SHP77 (cell line): Measurements from ENCODE around the gene NT5C3A.
"Not testable (repeated sequence)": the region's sequence is repeated elsewhere in the genome, so short reads cannot be mapped to it uniquely, and the experiment has no call there.

Experiments
- DNase-seq, 2 experiments: peaks; one replicate each; lab custom pipeline; 2025; lab: John Stamatoyannopoulos, UW

The NT5C3A gene

DNA sequence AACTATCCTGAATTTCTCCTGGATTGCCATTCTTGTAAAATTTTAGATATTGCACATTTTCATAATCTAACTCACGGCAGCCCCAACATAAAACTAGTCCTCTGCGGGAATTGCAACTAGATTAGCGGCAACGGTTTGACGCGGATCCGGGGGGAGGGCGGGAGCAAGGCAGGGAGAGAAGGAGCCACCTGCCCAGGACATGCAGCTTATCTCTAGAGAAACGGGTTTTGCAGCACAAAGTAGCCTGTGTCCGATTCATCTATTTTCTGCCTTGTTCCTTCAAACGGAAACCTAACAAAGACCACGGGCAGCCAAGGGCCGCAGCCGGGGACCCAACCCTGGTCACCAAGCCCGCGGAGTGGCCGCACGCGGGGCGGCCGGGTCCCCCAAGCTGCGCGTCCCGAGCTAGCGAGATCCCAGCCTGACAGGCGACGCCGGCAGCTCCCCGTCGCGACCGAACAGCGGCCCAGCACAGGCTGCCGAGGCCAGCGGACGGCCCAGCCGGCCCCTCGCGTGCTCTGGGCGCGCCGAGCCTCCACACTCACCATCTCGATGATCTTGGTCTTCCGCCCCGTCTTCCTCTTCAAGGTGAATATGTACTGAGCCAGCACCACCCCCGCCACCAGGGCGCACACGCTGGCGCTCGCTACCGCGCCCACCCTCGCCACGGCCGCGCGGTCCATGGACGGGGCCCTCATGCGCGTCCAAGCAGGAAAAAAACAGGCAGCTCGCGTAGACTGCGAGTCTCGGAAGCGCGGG is at the start of gene NT5C3A:
Gene NT5C3A, minus strand, starts transcription at position 754 of the 759 bp plus-strand sequence. Its CDS starts 71 bp downstream, at position 683.
- peak; percentile 12 to 57 for DNase-seq

DNA sequence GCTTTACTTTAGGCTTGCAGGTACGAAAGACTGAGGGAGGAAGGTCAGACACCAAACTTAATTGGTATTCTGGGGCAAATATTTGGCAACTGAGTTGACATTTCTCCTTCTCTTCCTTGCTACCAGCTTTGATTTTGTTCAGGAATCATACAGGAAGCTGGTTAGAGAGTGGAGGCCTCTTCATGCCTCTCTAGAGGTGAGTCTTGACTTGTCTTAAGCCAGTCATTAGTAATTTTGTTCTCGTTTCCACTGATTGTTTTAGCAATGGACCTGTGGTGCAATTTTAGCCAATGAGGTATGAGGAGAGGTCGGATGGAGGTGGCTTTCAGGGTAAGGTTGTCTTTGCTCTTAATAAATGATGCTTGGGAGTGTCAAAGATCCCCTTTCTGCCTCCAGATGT is 49.0 kb upstream of the NT5C3A start:
- DNase-seq = no peak

GRCh38 chr7:33109758-33110238 is 47.2 kb upstream of the NT5C3A start:
- peak; percentile 31 to 34 for DNase-seq

GRCh38 chr7:33109005-33109757 is 46.6 kb upstream of the NT5C3A start, which contains the start of gene RP9:
Gene RP9 (minus strand): TSS chr7:33109404. CDS start chr7:33109372, 32 bp downstream.
- peak; percentile 90 to 92 for DNase-seq

GRCh38 chr7:33108554-33109004 is 46.0 kb upstream of the NT5C3A start:
- no peak for DNase-seq

GRCh38 chr7:33107136-33108066 is 44.8 kb upstream of the NT5C3A start:
- peak; percentile 39 to 73 for DNase-seq

DNA sequence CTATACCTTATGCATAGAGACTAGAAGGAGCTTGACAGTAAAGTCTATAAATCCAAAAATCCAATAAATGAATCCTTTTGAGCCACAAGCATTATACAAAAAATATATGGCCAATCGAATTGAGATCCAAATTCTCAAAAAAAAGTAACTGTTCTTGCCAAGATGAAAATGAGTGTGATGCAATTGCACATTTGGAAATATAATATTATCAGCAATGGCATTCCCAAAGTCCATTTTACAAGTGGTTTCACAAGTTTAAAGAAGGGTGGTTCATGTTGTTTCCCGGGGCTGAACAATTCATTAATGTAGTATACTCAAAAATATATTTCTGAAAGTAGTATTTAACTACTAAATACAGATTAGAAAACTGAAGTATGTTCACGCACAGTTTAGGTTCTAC is 39.3 kb upstream of the NT5C3A start:
- DNase-seq = no peak

GRCh38 chr7:33100770-33101169 is 38.2 kb upstream of the NT5C3A start:
- DNase-seq = no peak

- no peak for DNase-seq
Measured at GRCh38 chr7:33099154-33099940, 36.8 kb upstream of the NT5C3A start.

GRCh38 chr7:33094745-33095275 is 32.2 kb upstream of the NT5C3A start:
- not testable (repeated sequence) for DNase-seq

DNA sequence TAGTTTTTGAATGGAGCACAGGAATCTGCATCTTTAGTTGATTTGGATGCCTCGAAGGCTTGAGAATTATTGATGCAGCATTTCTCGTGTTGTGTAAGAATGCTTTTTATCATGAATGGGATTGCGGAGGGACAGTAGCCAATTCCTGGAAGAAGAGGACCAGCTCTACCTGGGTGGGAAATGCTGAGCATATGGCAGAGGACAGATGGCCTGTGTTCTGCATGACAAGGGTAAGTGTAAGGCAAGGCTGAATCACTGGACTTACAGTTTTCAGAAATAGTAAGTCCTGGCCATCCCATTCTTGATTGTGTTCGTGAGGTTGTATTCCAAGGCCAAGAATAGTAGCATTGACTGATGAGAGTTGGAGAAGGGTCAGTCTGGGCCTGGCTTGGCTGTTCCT is 30.7 kb upstream of the NT5C3A start:
- DNase-seq = no peak

DNA sequence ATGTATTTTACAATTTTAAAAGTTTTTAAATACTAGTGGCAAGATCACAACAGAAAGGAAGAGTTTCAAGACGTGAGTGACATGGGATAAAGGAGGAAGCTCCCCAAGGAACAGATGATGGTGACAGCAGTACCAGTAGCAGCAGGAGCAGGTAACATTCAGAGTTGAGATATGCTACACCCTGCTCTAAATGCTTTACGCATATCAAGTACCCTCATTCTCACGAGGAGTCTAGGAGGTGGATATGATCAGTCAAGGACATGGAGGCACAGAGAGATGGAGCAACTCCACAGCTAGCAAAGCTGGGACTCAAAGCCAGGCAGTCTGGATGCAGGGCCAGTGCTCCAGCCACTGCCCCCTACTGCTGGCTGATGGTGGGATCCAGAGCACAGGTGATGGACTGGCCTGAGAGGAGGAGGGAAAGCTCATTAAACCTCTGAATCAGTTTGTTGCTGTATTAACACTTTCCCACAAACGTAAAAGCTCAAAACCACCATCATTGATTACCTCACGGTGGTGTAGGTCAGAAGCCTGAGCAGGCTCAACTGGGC is 29.1 kb upstream of the NT5C3A start:
- DNase-seq = no peak

GRCh38 chr7:33091111-33091531 is 28.5 kb upstream of the NT5C3A start:
- no peak for DNase-seq

DNA sequence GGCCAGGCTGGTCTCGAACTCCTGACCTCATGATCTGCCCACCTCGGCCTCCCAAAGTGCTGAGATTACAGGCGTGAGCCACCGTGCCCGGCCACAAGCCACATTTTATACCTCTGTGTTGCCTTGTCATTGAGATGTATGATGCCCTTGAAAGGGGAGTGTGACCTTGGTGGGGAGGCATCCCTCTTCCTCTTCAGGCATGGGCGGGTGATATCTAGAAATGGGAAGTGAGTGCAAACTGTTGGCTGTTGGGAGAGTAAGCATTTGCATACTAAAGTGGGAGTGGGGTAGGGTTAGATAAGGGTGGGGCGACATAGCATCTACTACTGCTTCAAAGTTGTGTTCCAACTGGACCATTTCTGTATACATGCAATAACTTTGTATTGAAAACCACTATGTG is 26.6 kb upstream of the NT5C3A start:
- DNase-seq = no peak

GRCh38 chr7:33087858-33088257 is 25.3 kb upstream of the NT5C3A start:
- DNase-seq = no peak

GRCh38 chr7:33087356-33087755 is 24.8 kb upstream of the NT5C3A start:
- no peak for DNase-seq

DNA sequence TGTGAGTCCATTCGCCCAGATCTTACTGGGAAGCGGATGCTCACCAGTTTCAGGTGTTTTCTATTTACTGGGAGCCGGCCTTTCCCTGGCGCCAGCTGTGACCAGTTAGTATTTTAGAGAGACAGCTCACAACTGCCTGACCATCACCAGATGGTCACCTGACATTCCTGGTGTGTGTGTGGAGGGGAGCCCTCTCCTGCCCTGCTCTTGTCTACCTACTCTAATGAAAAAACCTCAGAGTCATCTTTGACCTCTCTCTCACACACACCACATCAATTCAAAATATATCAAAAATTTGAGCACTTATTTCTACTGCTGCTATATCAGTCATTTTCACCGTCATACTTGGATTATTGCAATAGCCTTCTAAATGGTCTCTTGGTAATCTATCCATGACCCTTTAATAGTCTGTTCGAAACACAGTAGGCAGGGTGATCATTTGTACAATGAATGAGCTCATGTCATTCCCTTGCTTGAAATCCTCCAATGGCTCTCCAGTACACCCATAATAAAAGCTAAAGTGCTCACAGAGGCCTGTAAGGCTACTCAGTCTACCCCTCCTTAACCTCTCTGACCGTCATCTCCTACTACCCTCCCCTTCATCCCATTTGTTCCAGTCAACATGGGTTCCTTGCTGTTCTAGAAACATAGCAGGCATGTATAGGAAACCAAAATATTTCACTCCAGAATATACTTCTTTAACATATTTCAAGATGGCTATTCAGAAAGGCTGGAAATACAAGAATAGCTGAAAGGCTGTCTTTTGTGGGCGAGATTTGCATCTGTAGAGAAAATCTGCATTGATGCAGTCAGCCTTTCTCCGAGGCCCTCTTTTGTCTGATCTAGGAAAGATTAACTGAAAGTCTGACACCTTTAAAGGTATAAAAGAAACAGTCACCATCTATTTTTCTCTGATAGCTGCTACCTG is 17.5 kb upstream of the NT5C3A start:
- DNase-seq = no peak

- no peak for DNase-seq
Measured at GRCh38 chr7:33079096-33079495, 16.5 kb upstream of the NT5C3A start.

DNA sequence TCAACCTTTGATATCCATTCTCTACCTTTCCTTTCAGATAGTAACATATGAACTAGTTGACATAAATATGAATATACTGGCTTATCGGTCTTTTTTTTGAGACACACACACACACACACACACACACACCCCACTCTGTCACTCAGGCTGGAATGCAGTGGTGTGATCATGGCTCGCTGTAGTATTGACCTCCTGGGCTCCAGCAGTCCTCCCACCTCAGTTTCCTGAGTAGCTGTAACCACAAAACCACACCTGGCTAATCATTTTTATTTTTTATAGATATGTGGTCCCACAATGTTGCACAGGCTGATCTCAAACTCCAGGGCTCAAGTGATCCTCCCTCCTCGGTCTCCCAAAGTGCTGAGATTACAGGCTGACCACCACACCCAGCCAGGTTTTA is 14.2 kb upstream of the NT5C3A start:
- no peak for DNase-seq
